GDM1 (cell line): Measurements from ENCODE around the gene IFITM2.

Experiments used
- DNase-seq: peaks from one replicate; lab custom pipeline; 2025; lab: John Stamatoyannopoulos, UW

The IFITM2 gene

DNA sequence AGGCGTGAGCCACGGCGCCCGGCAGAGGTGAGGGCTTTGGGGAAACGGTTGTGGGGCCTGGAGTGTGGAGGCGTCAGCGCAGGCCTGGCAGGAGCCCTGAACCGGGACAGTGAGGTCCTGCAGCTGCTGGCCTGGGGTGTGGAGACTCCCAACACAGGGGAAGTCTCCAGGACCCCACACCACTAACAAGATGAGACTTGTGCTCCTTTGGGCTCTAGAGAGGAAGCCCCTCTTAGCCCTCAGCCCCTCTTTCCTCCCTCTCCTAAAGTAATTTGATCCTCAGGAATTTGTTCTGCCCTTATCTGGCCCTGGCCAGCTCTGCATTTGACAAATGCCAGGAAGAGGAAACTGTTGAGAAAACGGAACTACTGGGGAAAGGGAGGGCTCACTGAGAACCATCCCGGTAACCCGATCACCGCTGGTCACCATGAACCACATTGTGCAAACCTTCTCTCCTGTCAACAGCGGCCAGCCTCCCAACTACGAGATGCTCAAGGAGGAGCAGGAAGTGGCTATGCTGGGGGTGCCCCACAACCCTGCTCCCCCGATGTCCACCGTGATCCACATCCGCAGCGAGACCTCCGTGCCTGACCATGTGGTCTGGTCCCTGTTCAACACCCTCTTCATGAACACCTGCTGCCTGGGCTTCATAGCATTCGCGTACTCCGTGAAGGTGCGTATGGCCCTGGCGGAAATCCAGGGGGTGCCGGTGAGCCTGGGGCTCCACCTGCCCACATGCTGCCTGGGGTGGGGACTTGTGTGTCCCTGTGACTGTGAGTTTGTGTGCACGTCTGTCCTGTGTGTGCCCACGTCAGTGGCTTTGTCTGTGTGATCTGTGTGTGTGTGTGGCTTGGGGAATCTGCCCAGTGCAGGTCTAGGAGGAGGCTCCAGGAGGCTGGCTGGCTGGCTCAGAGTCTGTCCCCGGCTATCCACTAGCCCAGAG is at the start of gene IFITM2:
TSS of gene IFITM2 (plus strand) at position 51 of the 943 bp plus-strand sequence. CDS start at position 428, 377 bp downstream.
- DNase-seq, result peak; percentile 76

DNA sequence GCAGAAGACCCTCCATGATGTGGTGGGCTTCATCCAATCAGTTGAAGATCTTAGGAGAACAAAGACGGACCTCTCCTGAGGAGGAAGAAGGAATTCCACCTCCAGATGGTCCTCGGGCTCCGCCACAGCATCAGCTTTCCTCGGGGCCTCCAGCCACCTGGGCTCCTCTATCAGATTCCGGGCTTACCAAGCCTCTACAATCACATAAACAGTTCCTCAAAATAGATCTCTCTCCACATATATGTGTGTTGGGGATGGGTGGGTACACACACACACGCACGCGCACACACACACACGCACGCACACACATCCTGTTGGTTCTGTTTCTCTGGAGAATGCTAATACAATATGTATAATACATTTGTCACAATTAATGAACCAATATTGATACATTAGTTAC is 48.2 kb upstream of the IFITM2 start:
- DNase-seq, result no peak

DNA sequence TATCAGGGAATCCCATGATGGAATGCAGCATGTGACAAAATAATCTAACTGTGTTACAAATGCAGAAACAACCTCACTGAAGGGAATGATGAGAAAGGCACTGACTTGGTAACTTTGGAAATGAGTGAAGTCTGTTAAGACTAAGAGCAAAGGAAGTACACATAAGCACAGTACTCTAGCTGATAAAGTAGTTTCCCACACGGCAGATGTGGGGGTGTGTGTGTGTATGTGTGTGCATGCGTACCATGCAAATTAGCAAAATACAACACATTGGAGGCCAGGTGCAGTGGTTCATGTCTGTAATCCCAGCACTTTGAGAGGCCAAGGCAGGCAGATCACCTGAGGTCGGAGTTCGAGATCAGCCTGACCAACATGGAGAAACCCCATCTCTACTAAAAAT is 46.0 kb upstream of the IFITM2 start:
- DNase-seq, result no peak

DNA sequence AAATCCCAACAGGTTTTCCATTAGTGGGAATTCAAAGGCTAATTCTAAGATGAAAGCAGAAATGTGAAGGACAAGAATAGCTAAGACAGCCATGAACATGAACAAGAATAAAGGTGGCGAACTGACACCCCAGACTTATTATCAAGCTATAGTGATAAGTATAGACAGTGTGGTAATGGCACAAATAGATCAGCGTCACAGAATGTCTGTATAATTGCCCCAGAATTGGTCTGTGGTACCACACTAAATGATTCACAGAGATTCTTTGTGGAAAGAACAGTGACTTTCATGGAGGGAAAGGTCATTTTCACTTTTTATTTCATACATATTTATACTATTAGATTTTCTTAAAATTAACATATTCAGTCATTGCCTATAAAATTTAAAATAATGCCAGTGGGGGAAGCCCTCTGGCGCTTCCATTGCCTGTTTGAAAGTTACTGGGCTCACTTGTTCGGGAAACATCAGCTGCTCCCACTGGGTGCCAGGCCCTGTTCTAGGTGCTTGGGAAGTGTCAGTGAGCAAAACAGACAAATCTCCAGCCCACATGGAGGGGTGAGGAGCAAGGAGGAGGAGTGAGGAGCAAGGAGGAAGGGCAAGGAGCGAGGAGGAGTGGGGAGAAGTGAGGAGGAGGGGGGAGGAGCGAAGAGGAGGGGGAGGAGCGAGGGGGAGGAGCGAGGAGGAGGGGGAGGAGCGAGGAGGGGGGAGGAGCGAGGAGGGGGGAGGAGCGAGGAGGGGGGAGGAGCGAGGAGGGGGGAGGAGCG is 40.8 kb upstream of the IFITM2 start:
- peak; percentile 42 for DNase-seq

DNA sequence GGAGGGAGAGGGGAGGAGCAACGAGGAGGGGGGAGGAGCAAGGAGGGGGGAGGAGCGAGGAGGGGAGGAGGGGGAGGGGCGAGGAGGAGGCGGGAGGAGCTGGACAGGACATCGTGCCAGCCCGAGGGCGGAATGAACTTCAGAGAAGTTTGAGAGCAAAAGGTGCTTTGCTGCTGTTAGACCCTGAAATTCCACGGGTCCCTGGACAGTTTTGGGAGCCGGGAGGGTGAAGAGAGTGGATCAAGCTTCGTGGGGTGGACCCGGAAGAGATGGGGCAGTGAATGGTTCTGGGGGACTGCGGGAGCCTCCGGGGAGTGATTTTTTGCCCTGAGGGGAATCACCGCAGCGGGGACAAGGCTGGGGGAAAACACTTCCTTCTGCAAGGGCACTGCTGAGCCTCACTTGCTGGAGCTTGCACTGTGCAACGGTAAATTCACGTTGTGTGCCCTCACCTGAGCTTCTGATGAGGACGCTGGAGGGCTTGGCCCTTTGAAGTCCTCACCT is 40.1 kb upstream of the IFITM2 start:
- DNase-seq, result peak; percentile 42

DNA sequence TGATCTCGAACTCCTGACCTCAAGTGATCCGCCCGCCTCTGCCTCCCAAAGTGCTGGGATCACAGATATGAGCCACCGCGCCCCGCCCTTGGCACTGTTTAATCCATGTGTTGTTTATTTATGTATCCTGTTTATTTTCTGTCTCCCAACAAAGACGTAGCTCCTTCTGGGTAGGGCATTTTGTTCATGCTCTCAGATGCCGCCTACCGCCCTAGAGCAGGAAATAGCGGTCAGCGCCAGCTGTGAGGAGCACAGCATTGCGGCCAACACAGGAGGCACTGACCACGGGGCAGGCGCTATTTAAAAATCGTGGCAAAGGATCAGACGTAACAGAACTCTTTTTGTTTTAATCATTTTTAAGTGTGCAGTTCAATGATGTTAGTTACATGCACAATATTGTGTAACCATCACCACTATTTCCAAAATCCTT is 38.9 kb upstream of the IFITM2 start:
- peak; percentile 38 for DNase-seq

DNA sequence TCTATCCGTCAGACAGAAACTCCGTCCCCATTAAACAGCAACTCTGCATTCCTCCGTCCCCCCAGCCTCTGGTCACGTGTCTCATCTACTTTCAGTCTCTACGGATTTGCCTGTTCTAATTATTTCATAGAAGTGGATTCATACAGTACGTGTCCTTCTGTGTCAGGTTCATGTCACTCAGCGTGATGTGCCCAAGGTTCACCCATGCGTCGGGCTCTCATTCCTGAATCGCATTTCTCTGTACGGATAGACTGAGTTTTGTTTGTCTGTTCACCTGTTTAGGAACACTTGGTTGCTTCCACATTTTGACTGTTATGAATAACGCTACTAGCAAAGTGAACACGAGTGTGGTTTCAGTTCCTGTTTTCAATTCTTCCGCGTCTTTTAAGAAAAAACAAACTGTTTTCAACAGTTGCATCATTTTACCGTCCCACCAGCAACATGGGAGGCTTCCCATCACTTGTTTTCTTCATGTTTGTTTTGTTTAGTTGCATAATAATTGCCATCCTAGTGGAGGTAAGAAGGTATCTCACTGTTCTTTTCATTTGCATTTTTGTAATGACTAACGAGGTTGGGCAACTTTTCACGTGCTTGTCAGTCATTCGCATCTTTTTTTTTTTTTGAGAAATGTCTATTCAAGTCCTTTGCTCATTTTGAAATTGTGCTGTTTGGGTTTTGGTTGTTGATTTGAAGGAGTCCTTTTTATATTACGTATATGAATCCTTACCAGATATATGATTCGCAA is 38.3 kb upstream of the IFITM2 start:
- peak; percentile 57 for DNase-seq

DNA sequence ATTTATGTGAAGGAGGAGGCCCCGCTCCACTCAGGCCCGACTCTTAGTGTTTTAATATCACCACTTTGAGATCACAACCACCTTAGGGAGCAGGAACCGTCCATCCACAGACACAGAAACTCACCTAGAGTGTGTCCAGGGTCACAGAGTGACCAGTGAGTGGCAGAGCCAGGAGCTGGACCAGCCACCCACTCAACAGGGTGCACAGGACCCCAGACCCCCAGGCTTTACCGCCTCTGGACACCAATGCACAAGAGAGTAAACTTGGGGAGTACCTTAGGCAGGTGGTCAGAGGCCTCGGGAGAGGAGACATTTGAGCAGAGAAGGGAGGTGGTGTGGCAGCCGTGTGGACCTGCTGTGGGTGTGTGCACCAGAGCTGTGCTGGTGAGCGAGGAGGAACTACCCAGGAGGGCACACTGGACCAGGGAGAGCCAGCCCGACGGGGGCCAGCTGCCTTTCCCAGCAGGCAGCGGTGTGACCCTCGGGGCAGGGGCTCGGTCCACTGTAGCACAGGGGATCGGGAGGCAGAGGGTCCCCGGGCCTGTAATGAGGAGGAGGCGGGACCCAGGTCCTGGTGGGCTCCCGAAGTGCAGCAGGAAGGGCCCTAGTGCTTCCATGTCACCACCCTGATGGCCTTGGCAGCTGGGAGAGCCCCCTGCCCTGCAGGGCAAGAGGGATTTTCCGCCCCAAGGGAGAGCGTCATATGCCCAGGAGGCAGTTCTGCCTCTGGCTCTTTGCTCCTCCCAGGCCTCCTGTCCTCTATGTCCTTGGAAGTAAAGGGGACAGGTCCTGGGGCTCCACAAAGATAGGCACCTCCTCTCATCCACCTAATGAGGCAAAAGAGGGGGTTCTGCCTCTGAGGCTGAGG is 36.9 kb upstream of the IFITM2 start:
- no peak for DNase-seq

DNA sequence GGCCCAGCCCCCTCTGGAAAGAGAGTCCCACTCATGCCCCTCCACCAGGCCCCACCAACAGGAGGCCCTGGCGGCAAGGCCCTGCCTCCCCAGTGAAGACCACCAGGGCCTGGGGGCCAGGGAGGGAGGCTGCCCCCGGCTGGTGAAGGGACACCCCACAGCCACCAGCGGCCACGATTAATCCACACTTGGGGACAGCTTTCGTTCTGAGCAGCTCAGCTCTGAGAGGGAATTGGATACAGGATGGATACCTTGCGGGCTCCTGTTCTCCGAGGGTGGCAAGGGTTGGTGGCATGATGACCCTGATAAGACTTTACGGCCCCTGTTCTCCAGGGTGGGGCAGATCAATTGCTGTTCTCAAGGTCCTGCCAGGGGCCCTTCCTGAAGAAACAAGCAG is 36.3 kb upstream of the IFITM2 start:
- DNase-seq, result no peak

DNA sequence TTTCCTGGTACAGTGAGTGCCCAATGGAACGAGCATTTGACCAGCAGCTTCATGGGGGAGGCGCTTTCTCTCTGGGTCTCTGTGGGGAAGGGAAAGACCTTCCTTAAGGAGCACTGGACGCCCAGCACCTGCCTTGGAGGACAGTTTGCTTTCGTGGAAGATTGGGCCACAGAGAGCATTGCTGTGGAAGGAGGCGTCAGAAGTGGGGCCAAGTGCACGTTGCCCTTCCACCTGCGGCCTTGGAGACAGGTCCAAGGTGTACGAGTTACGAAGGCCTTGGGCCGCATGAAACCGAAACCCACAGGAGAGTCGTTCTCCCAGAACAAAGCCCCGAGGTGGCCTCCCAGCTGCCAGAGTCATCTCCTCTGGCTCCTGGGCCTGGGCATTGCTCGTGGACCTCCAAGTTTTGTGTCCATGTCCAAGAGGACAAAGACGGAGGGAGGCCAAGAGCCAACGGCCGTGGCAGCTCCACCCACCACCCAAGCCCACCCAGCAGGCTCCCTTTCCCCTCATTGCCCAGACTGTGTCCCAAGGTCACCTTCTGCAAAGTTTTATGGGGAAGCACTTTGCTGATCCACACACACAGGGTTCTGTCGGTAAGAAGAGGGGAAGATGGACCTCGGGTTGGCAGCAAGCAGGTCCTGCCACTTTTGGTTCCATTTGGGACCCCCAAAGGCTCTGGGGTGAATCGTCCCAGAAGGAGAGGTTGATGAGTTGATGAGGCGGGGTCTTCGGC is 35.3 kb upstream of the IFITM2 start:
- DNase-seq, result no peak

DNA sequence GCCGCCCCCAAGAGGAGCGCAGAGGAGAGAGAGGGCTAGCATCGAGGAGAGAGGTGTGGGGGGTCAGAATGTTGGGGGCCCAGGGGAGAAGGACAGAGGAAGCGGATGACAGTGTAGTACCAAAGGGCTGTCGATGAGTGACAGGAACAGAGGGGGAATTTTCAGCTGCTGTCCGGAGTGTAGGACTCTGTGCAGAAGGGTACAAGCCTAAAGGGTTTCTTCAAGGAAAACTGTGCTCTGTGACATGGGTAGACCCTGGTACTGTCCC is 34.8 kb upstream of the IFITM2 start:
- DNase-seq, result no peak

DNA sequence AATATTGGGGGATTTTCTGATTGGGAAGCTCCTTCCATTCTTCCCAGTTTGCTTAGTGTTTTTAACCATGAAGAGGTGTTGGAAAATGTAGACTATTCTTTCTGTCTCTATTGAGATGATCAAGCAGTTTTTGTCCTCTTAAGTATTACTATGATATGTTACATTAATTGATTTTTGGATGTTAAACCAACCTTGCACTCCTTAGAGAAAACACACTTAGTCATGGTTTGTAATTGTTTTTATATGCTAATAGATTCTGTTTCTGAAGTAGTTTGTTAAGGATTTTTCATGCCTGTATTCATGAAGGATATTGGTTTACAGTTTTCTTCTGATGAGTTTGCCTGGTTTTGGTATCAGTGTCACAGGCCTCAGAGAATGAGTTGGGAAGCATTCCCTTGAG is 31.4 kb upstream of the IFITM2 start:
- no peak for DNase-seq

DNA sequence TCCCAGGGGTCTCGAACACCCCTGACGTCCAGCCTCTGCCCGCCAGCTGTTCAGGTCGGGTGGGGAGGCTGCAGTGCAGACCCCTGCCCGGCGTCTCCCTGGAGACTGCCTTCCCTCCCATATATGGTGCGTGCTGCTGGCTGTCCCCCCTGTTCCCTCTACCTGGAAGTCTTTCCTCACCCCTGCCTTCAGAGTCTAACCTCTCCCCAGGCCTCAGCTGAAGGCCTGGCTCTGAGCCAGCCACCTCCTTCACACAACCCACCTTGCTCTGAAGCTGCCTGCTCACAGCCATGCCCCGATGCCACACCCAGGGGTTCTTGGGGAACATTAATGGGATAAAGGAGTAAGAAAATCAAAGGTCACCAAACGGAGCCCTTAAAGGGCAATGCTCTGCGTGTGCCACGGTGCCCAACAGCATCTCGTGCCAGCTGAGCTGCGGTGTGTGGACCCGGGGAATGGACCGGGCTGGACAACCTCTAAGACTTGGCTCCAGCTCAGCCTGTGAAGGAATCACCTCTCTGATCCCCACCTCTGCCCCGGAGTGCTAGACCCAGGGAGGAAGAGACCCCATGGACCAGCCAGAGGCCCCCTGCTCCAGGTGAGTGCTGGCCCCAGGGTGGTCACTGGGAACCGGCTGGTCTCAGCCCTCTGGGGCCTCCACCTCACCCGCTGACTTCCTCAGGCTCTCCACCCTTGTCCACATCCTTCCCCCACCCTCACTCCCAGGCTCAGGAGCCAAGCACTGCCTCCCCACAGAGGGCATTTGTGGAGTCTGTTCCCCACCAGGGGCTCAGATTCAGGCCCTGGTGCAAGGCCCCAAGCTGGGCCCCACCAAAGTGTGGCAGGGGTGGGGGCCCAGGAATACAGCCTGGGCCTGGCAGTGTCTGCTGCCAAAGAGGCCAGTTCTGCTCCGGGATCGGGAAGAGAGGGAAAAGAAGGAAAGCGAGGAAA is 29.3 kb upstream of the IFITM2 start, which contains the start of gene NLRP6:
TSS of gene NLRP6 (plus strand) at position 407 of the 951 bp plus-strand sequence. CDS start at position 570, 163 bp downstream.
- DNase-seq, result no peak

DNA sequence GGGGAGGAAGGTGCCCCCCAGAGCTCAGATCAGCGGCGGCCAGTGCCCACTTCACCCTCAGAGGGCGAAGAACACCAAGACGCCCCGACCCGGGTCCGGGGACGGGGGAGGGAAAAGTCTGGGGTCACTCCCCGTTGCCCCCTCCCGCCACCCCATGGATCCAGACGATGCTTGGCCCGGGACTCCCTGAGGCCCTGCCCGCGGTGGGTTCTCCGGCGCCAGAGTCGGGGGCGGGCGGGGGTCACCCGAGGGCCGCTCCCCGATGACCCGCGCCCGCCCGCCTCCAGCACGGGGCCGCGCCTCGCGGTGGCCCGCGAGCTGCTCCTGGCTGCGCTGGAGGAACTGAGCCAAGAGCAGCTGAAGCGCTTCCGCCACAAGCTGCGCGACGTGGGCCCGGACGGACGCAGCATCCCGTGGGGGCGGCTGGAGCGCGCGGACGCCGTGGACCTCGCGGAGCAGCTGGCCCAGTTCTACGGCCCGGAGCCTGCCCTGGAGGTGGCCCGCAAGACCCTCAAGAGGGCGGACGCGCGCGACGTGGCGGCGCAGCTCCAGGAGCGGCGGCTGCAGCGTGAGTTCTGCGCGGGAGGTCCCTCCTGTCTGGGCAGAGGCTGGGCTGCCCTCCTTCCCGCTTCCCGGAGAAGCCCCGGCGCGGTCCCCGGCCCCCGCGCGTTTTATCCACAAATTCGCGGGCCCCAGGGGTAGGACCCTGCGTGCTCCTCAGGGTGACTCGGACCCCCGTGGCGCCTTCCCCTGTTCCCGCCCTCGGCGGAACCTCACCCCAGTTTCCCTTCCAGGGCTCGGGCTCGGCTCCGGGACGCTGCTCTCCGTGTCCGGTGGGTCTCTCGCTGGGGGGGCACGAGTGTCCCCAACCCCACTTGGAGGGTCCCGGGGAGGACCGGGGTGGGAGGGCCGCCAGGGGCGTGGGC is 28.3 kb upstream of the IFITM2 start:
- DNase-seq, result no peak

DNA sequence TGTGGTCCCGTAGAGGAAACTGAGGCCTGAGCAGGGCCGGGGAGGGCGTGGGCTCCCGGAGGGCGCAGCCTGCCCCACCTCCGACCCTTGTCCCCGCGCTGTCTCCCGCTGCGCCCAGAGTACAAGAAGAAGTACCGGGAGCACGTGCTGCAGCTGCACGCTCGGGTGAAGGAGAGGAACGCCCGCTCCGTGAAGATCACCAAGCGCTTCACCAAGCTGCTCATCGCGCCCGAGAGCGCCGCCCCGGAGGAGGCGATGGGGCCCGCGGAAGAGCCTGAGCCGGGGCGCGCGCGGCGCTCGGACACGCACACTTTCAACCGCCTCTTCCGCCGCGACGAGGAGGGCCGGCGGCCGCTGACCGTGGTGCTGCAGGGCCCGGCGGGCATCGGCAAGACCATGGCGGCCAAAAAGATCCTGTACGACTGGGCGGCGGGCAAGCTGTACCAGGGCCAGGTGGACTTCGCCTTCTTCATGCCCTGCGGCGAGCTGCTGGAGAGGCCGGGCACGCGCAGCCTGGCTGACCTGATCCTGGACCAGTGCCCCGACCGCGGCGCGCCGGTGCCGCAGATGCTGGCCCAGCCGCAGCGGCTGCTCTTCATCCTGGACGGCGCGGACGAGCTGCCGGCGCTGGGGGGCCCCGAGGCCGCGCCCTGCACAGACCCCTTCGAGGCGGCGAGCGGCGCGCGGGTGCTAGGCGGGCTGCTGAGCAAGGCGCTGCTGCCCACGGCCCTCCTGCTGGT is 27.5 kb upstream of the IFITM2 start:
- no peak for DNase-seq

DNA sequence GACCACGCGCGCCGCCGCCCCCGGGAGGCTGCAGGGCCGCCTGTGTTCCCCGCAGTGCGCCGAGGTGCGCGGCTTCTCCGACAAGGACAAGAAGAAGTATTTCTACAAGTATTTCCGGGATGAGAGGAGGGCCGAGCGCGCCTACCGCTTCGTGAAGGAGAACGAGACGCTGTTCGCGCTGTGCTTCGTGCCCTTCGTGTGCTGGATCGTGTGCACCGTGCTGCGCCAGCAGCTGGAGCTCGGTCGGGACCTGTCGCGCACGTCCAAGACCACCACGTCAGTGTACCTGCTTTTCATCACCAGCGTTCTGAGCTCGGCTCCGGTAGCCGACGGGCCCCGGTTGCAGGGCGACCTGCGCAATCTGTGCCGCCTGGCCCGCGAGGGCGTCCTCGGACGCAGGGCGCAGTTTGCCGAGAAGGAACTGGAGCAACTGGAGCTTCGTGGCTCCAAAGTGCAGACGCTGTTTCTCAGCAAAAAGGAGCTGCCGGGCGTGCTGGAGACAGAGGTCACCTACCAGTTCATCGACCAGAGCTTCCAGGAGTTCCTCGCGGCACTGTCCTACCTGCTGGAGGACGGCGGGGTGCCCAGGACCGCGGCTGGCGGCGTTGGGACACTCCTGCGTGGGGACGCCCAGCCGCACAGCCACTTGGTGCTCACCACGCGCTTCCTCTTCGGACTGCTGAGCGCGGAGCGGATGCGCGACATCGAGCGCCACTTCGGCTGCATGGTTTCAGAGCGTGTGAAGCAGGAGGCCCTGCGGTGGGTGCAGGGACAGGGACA is 26.7 kb upstream of the IFITM2 start:
- DNase-seq, result no peak
